Astrocyte of the cerebellum (primary cell): ENCODE results near the gene FOXP4.
A peak's percentile ranks its signal among the peaks of the same experiment; 100 is the strongest.

Source experiments
- DNase-seq: peaks from one replicate; pipeline ENCODE4 v3.0.0-alpha.2; 2011; ENCODE audit warnings: low read depth
- H3K4me3 ChIP-seq: 2 replicates; pipeline ENCODE4 v1.5.1; 2011; ENCODE audit warnings: mild to moderate bottlenecking, low read depth, low read length, moderate library complexity
- in situ Hi-C: cut with HindIII; loops from 2 replicates; pipeline ENCODE4 v1.10.0; 2017; ENCODE audit warnings: low sequenced_read_pairs
- TF ChIP-seq, protein P1 (sequence below): IDR thresholded peaks from 2 replicates; pipeline ENCODE4 v1.5.1; 2012; ENCODE audit warnings: low read length, low read depth, moderate library complexity, mild to moderate bottlenecking; ENCODE audit errors: missing control alignments

The FOXP4 gene, protein sequence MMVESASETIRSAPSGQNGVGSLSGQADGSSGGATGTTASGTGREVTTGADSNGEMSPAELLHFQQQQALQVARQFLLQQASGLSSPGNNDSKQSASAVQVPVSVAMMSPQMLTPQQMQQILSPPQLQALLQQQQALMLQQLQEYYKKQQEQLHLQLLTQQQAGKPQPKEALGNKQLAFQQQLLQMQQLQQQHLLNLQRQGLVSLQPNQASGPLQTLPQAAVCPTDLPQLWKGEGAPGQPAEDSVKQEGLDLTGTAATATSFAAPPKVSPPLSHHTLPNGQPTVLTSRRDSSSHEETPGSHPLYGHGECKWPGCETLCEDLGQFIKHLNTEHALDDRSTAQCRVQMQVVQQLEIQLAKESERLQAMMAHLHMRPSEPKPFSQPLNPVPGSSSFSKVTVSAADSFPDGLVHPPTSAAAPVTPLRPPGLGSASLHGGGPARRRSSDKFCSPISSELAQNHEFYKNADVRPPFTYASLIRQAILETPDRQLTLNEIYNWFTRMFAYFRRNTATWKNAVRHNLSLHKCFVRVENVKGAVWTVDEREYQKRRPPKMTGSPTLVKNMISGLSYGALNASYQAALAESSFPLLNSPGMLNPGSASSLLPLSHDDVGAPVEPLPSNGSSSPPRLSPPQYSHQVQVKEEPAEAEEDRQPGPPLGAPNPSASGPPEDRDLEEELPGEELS

DNA sequence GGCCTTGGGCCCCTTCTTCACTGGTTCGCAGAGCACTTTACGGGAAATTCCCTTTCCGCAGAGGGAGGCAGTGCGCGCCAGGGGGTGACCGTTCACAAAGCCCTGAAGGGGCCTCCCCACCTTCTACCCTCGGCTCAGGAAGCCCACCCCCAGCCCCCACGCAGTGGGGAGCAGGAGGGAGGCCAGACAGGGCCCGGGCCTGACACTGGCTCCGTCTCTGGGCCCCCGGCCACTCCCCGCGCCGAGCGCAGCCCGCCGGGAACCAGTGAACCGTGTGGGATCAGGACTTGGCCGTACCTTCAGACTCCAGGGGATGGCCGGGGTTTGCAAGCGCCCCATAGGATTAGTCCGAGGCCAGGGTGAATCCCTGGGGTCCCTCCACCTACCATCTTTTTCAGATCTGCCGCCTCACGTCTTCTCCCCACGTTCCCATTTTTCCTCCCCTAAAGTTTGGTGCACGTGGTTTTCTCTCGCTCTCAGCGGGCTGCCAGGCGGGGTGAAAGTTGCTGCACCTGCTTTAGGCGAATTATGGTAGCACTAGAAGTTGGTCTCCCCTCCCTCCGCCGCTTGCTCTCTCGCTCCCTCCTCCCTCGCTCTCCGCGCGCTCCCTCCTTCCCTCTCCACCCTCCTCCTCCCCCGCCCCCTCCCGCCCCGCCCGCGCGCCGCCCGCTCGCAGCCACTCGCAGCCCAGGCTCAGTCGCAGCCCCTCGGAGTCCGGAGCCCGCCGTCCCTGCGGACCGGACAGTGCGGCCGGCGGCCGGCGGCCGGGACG is at the start of gene FOXP4:
Gene FOXP4 (plus strand): TSS at position 679 of the 772 bp plus-strand sequence. CDS start 19,380 bp downstream, outside the sequence.
- peak; percentile 88 for DNase-seq
- H3K4me3 ChIP-seq, result peak within 1 kb of the TSS; percentile 88
- in situ Hi-C loops, result no loop called here
- TF ChIP-seq, protein P1, sequence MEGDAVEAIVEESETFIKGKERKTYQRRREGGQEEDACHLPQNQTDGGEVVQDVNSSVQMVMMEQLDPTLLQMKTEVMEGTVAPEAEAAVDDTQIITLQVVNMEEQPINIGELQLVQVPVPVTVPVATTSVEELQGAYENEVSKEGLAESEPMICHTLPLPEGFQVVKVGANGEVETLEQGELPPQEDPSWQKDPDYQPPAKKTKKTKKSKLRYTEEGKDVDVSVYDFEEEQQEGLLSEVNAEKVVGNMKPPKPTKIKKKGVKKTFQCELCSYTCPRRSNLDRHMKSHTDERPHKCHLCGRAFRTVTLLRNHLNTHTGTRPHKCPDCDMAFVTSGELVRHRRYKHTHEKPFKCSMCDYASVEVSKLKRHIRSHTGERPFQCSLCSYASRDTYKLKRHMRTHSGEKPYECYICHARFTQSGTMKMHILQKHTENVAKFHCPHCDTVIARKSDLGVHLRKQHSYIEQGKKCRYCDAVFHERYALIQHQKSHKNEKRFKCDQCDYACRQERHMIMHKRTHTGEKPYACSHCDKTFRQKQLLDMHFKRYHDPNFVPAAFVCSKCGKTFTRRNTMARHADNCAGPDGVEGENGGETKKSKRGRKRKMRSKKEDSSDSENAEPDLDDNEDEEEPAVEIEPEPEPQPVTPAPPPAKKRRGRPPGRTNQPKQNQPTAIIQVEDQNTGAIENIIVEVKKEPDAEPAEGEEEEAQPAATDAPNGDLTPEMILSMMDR, result no peak

DNA sequence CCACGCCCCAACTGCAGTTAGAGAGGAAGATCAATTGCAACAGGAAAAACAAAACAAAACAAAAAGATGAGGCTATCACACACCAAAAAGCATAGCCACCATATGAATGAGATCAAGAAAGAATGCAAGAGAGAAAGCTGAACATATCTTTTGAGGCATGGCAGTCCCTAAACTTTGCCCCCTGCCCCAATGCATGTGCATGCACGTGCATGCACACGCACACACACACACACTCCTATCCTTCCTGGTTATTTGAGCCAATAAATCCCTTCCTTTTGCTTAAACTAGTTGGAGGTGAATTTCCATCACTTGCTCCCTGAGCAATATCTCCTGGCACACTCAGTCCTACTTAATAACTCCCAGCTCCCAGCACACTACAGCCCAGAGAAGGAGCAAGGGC is 48.6 kb upstream of the FOXP4 start:
- TF ChIP-seq, protein P1, result no peak
- no peak overlapping the region for H3K4me3 ChIP-seq
- in situ Hi-C loops, result no loop called here
- DNase-seq, result no peak

DNA sequence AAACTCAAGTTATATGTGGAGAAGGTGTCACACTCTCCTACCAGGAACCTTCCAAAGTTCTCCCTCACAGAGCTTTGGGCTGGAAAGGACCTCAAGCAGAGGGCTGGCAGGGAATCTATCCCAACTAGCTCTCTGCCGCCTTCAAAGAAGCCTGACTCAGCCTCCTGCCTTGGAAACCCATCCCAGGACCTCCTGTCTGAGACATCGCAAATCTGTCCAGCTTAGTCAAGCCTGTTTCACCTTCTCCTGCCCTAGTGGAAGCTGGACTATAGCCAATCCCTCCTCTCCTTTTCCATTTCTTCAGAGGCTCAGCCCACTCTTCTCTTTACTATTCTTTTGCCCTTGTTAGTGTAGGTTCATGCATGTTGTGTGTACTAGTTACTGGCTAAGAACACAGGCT is 48.2 kb upstream of the FOXP4 start:
- no peak overlapping the region for H3K4me3 ChIP-seq
- in situ Hi-C loops, result no loop called here
- TF ChIP-seq, protein P1, result no peak
- peak; percentile 31 for DNase-seq

DNA sequence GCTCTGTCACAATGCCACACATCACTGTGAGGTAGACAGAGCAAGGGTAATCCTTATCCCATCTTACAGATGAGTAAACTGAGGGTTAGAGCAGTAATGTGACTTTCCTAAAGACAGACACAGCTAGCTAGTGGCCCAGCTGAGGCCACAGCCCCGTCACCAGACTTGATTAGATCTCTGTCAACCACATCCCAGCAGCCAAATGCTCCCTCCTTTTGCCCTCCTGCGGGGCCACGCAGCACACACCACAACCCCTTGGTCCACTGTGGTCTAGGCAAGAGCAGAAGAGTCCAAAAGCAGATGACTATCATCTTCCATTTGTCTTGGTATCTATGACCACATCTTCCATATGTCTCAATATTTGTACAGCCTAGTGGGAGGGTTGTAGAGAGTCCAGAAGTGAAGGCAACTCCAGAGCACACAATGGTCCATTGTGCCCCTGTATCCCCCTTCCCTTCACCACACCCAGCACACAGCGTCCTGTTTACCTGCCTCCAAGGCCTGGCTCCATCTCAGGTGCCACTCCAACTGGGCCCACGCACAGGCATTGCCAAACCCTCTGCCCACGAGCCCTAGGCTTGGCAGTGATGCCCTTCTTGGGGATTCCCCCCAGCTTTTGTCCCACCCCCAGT is 47.1 kb upstream of the FOXP4 start:
- TF ChIP-seq, protein P1, result no peak
- no peak for DNase-seq
- in situ Hi-C loops, result no loop called here
- no peak overlapping the region for H3K4me3 ChIP-seq

DNA sequence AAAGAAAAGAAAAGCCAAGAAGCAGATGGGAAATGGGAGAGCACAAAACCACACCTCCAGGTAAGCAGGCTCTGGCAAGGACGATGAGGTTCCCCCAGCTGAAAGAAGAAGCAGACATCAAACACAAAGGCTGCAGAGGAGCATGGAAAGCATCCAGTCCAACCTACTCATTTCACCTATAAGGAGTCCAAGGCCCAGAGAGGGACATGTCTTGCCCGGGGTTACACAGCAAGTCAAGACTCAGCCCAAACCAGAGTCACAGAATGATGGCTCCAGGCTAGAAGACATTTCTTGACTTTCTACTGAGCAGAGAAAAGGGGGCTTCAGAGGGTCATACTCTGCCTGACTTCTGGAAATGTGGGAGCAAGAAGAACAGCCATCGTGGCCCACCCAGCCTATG is 45.6 kb upstream of the FOXP4 start:
- H3K4me3 ChIP-seq, result no peak overlapping the region
- DNase-seq, result no peak
- TF ChIP-seq, protein P1, result no peak
- in situ Hi-C loops, result no loop called here

DNA sequence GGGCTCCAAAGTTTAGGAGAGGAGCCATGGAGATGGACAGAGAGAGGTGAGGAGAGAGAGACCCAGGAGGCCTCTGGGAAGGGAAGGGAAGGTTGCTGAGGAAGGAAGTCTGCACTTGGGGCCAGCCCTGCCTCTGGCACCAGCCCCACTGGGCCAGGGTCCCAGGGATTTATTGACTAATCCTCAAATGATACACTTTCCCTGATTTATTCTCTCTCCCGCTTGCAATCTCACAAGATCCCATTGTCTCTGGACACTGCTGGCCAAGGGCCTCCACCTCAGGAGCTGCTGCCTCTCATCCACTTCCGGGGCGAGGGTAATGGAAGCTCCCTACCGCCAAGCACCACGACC is 43.6 kb upstream of the FOXP4 start:
- TF ChIP-seq, protein P1, result no peak
- no peak overlapping the region for H3K4me3 ChIP-seq
- in situ Hi-C loops, result no loop called here
- DNase-seq, result no peak
